NCI-H226 (cell line): Measurements from ENCODE around the gene SNX32.
"Not testable (repeated sequence)": the region's sequence is repeated elsewhere in the genome, so short reads cannot be mapped to it uniquely, and the experiment has no call there.

Experiments used
- DNase-seq: peaks from one replicate; pipeline ENCODE4 v3.0.0-alpha.2; 2015

The SNX32 gene

GRCh38 chr11:65887723-65888162 lies 54.0 kb downstream of the SNX32 start:
- peak; percentile 48 for DNase-seq

GRCh38 chr11:65888163-65888814 lies 54.5 kb downstream of the SNX32 start, which contains the start of gene FIBP:
TSS of gene FIBP (minus strand) at chr11:65888471. CDS start at chr11:65888418, 53 bp downstream.
- DNase-seq = peak; percentile 95

DNA sequence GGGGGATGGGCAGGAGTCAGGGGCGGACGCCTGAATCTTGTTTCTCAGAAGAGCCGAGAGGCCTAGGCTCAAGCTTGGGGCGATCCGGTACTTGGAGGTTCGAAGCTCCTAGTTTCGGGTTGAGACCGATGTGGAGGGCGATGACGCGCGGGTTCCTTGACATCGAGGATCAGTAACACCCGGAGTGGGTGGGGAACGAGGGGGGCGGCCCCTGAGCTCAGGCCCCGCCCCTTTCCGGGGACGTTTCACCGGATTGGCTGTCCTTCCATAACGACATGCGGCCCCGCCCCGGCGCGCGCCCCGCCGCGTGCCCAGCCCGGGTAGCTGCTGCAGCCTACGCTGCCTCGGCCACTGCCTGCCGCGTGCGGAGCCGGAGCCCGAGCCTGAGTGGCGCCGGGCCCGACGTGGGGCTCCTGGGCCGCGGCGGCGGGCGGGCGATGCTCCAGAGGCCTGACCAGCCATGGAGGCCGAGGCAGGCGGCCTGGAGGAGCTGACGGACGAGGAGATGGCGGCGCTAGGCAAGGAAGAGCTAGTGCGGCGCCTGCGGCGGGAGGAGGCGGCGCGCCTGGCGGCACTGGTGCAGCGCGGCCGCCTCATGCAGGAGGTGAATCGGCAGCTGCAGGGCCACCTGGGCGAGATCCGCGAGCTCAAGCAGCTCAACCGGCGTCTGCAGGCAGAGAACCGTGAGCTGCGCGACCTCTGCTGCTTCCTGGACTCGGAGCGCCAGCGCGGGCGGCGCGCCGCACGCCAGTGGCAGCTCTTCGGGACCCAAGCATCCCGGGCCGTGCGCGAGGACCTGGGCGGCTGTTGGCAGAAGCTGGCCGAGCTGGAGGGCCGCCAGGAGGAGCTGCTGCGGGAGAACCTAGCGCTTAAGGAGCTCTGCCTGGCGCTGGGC lies 56.8 kb downstream of the SNX32 start, which contains the start of gene CCDC85B:
CCDC85B (plus strand) TSS at position 350 of the 895 bp plus-strand sequence; CDS start at position 461, 111 bp downstream.
- DNase-seq = peak; percentile 92

GRCh38 chr11:65891219-65892136 lies 57.7 kb downstream of the SNX32 start:
- no peak for DNase-seq

- DNase-seq = not testable (repeated sequence)
Measured at GRCh38 chr11:65892137-65892540, 58.4 kb downstream of the SNX32 start.

- DNase-seq = no peak
Measured at GRCh38 chr11:65892661-65893317, 59.0 kb downstream of the SNX32 start.

DNA sequence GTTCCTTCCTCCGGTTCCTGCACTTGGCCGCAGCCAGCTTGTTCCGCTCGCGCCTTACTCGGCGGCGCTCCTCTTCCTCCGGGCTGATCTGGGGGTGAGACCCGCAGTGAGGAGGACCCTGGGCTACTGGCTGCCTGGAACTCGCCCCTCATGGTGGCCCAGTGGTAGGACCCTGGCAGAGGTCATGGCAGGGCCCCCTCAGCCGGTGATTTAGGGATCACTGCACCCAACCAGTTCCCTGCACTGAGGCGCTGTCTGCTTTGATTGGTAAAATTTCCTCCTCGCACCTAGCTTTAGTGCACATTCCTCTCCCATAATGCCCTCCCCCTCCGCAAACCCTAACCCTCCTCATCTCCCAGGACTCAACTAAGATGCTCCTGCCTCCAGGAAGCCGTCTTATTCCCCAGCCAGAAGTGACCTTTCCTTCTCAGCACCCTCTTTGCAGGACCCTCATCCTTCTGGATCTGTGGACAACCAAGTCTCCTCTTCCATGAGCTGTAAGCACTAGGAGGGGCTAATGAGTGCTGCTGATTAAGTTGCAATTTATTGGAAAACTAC lies 60.4 kb downstream of the SNX32 start:
- DNase-seq = no peak

GRCh38 chr11:65895482-65895981 lies 61.8 kb downstream of the SNX32 start:
- no peak for DNase-seq

DNA sequence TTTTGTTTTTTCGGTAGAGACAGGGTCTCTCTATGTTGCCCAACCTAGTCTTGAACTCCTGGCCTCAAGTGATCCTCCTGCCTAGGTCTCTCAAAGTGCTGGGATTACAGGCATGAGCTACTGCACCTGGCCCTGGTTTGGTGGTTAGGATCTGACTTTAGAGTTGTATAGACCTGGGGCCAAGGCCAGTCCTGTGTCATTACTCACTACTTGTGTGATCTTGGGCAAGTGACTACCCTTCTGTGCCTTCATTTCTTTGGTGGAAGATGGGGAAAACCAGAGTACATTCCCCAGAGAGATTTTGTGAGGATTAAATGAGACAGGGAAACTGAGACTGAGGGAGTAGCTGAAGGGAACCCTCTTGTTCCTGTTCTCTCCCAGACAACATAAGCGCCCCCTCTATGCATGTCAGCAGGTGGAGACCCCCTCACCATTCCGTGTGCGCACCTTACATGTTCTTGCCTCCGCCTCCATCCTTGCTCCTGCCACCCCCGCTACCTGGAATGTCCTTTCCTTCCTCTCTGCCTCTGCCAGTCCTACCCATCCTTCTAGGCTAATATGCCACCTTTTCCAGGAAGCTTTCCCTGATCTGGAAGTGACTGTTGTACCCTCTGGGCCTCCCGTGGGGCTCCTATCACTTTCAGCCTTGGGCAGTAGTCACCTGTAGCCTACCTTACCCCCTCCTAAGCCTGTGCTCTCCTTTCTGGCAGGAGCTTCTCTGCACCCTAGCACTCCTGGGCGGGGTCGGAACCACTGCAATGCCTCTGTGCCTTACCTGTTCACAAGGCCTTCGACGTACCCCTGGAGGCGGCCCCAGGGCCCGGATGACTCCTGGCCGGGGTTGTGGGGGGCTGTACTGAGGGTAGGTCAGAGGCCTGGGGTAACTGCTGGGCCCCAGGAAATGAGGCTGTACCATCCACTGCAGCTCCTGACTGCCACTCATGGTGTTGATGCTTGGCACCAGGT lies 62.6 kb downstream of the SNX32 start:
- no peak for DNase-seq

GRCh38 chr11:65897020-65897471 lies 63.3 kb downstream of the SNX32 start:
- no peak for DNase-seq

- no peak for DNase-seq
Measured at GRCh38 chr11:65898656-65899355, 65.0 kb downstream of the SNX32 start.

- DNase-seq = peak; percentile 86
Measured at GRCh38 chr11:65899356-65900124, 65.8 kb downstream of the SNX32 start.

- DNase-seq = peak; percentile 98
Measured at GRCh38 chr11:65900125-65900898, 66.5 kb downstream of the SNX32 start, which contains the start of gene FOSL1. TSS of gene FOSL1 (minus strand) at chr11:65900388. CDS start at chr11:65900339, 49 bp downstream.

DNA sequence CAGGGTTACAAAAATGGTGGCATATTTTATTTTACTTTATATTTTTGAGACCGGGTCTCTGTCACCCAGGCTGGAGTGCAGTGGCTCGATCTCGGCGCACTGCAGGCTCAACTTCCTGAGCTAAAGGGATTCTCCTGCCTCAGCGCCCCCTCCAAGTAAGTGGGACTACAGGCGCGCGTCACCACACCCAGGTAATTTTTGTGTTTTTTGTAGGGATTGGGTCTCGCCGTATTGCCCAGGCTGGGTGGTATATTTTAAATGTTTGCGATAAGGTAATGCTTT lies 67.1 kb downstream of the SNX32 start:
- DNase-seq = no peak

- peak; percentile 77 for DNase-seq
Measured at GRCh38 chr11:65903068-65903481, 69.3 kb downstream of the SNX32 start.
